KOPT-K1 (cell line): Measurements from ENCODE around the gene ZFHX3.

Experiments
- H3K27ac ChIP-seq: fragments of 200-600 bp; sonication (generic); 2 replicates; pipeline ENCODE4 v1.5.1; 2016; ENCODE audit warnings: antibody characterized with exemption, mild to moderate bottlenecking, low read depth, low read length; ENCODE audit not compliant: poor library complexity, severe bottlenecking
- H3K36me3 ChIP-seq: fragments of 200-600 bp; sonication (generic); 2 replicates; pipeline ENCODE4 v1.5.1; 2017; ENCODE audit warnings: antibody characterized with exemption, mild to moderate bottlenecking, low read length, moderate library complexity; ENCODE audit not compliant: insufficient read depth
- H3K9me3 ChIP-seq: fragments of 200-600 bp; sonication (generic); 2 replicates; pipeline ENCODE4 v1.5.1; 2017; ENCODE audit warnings: antibody characterized with exemption, low read length, mild to moderate bottlenecking; ENCODE audit not compliant: insufficient read depth, poor library complexity, severe bottlenecking

The ZFHX3 gene

GRCh38 chr16:72961115-72961832 lies 86.7 kb downstream of the ZFHX3 start:
- Histone ChIP-seq H3K36me3 (no peaks in the 10 kb centered on the region), H3K9me3 (no peaks in the 10 kb centered on the region), H3K27ac (no peak overlapping the region)

- no peaks in the 10 kb centered on the region for H3K9me3 ChIP-seq
- H3K27ac ChIP-seq = no peak overlapping the region
- no peaks in the 10 kb centered on the region for H3K36me3 ChIP-seq
These were observed 87.8 kb downstream of the ZFHX3 start for GRCh38 chr16:72960101-72960500.

GRCh38 chr16:72959301-72959996 lies 88.5 kb downstream of the ZFHX3 start:
- no peak overlapping the region for H3K27ac ChIP-seq
- H3K36me3 ChIP-seq = no peaks in the 10 kb centered on the region
- H3K9me3 ChIP-seq = no peaks in the 10 kb centered on the region

- no peak overlapping the region for H3K27ac ChIP-seq
- no peaks in the 10 kb centered on the region for H3K36me3 ChIP-seq
- H3K9me3 ChIP-seq = no peaks in the 10 kb centered on the region
These were observed 89.3 kb downstream of the ZFHX3 start for GRCh38 chr16:72958522-72959076.

- Histone ChIP-seq H3K36me3 (no peaks in the 10 kb centered on the region), H3K27ac (no peak overlapping the region), H3K9me3 (no peaks in the 10 kb centered on the region)
These were observed 90.3 kb downstream of the ZFHX3 start for GRCh38 chr16:72957303-72958277.

- Histone ChIP-seq H3K36me3 (no peaks in the 10 kb centered on the region), H3K27ac (no peak overlapping the region), H3K9me3 (no peaks in the 10 kb centered on the region)
These were observed 91.5 kb downstream of the ZFHX3 start for GRCh38 chr16:72956124-72957064.

- Histone ChIP-seq H3K9me3 (no peaks in the 10 kb centered on the region), H3K36me3 (no peaks in the 10 kb centered on the region), H3K27ac (no peak overlapping the region)
These were observed 95.1 kb downstream of the ZFHX3 start for GRCh38 chr16:72952811-72953271.

GRCh38 chr16:72952404-72952803 lies 95.5 kb downstream of the ZFHX3 start:
- Histone ChIP-seq H3K36me3 (no peaks in the 10 kb centered on the region), H3K9me3 (no peaks in the 10 kb centered on the region), H3K27ac (no peak overlapping the region)

GRCh38 chr16:72951916-72952315 lies 96.0 kb downstream of the ZFHX3 start:
- H3K36me3 ChIP-seq = no peaks in the 10 kb centered on the region
- no peaks in the 10 kb centered on the region for H3K9me3 ChIP-seq
- no peak overlapping the region for H3K27ac ChIP-seq

GRCh38 chr16:72950669-72951068 lies 97.3 kb downstream of the ZFHX3 start:
- Histone ChIP-seq H3K9me3 (no peaks in the 10 kb centered on the region), H3K36me3 (no peaks in the 10 kb centered on the region)

GRCh38 chr16:72948238-72948829 lies 99.6 kb downstream of the ZFHX3 start:
- Histone ChIP-seq H3K36me3 (no peaks in the 10 kb centered on the region), H3K27ac (no peak overlapping the region), H3K9me3 (no peaks in the 10 kb centered on the region)

More at GRCh38 chr16:72950669-72951068, 97.3 kb downstream of the ZFHX3 start:
- H3K27ac ChIP-seq = no peak overlapping the region

GRCh38 chr16:72947379-72948237 lies 100.3 kb downstream of the ZFHX3 start:
- Histone ChIP-seq H3K27ac (no peak overlapping the region), H3K36me3 (no peaks in the 10 kb centered on the region), H3K9me3 (no peaks in the 10 kb centered on the region)
